HG02642 (cell line): ENCODE measurements around the gene KDM4D.
"Not testable (repeated sequence)": the region's sequence is repeated elsewhere in the genome, so short reads cannot be mapped to it uniquely, and the experiment has no call there.

Experiments
- ATAC-seq: cut with Tn5 transposase; IDR thresholded peaks from one replicate; pipeline ENCODE4 v1.9.1; 2021; ENCODE audit warnings: mild to moderate bottlenecking; ENCODE audit not compliant: unreplicated experiment, poor library complexity

Gene KDM4D

GRCh38 chr11:94973099-94973968, at the start of gene KDM4D, which contains the start of gene CWC15:
Gene KDM4D, plus strand, starts transcription at chr11:94973709. Its CDS starts 23,664 bp downstream, at chr11:94997373.
Gene CWC15, minus strand, starts transcription at chr11:94973556. Its CDS starts 1,371 bp downstream, at chr11:94972185.
- peak; percentile 100 for ATAC-seq

DNA sequence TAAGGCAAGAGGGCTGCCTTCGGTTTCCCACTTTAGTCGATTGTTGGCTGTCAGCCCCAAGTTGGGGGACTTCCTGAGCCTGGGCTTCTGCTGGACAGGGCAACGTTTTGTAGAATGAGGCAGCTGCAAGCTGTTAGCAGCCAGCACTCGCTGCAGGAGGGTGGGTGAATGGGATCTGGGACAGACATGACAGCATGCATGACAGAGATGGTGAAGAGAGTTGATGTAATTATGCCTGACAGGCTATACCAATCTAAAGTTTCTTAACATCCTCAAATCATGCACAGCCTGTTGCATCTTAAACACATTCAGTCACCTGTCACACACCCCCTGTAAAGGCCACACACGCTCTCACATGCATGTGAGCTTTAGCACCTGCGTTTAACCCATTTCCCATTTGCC, 49.3 kb upstream of the KDM4D start:
- ATAC-seq, result no peak

GRCh38 chr11:94924612-94925011, 48.9 kb upstream of the KDM4D start:
- no peak for ATAC-seq

DNA sequence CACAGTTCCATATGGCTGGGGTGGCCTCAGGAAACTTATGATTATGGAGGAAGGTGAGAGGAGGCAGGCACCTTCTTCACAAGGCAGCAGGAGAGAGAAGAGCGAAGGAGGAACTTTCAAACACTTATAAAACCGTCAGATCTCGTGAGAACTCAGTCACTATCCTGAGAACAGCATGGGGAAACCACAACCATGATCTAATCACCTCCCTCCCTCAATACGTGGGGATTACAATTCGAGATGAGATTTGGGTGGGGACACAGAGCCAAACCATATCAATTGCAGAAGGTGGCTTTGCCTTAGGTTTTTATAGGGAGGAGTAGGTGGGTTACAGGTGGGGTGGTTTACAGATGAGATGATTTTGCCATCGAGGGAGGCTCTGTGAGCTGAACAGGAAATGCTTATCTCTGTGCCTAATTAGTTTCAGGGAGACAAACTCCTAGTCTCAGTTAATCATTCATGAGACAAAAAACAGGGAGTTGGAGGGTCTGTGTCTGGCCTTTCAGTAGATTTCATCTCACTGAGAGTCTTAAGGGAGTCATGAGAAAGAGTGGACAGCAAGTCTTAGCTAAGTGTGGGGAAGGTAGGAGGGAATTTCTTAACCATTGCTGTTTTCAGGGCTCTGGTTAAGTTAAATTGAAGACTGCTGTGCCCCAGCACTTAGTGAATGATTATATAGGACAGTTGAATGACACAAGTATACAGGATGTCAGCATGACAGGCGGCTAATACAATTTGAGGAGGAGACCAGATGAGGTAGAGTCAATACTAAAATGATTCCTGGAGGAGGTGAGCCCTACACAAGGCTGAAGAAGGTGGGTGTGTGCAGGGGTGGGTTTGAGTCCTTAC, 47.9 kb upstream of the KDM4D start:
- ATAC-seq, result peak; percentile 78

GRCh38 chr11:94926271-94926625, 47.3 kb upstream of the KDM4D start:
- ATAC-seq, result no peak

DNA sequence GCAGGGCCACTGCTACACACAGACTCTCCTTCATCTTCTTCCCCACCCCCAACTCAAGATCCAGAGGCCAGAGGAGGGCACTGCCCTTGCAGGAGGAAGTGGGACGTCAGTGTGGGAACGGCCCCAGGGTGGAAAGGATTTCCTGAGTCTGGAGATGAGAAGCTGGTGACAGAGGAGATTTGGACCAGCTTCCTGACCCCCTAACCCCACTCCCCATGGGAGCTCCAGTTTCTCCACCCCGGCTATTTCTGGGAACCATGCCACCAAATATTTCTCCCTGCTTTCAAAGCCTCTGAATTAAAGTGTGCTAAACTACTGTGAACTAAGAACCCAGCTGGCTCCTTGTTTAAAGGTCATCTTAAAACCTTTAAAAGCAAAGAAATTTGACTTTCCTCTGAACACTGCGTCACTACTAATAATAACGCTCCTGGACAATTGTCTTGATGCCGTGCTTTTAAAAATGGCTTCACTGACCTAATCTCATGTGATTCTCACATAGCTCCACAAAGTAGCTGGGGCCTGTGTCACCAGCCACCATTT, 46.7 kb upstream of the KDM4D start:
- ATAC-seq, result no peak

- no peak for ATAC-seq
These were observed 45.2 kb upstream of the KDM4D start for GRCh38 chr11:94928117-94928990.

DNA sequence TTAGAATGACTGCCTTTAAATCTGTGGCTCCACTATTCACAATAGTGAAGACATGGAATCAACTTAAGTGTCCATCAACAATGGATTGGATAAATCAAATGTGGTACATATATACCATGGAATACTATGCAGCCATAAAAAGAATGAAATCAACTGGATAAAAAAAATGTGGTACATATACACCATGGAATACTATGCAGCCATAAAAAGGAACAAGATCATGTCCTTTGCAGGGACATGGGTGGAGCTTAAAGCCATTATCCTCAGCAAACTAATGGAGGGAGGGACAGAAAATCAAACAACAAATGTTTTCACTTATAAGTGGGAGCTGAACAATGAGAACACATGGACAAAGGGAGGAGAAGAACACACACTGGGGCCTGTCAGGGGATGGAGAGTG, 41.4 kb upstream of the KDM4D start:
- not testable (repeated sequence) for ATAC-seq

- ATAC-seq, result no peak
These were observed 41.0 kb upstream of the KDM4D start for GRCh38 chr11:94932503-94932902.

DNA sequence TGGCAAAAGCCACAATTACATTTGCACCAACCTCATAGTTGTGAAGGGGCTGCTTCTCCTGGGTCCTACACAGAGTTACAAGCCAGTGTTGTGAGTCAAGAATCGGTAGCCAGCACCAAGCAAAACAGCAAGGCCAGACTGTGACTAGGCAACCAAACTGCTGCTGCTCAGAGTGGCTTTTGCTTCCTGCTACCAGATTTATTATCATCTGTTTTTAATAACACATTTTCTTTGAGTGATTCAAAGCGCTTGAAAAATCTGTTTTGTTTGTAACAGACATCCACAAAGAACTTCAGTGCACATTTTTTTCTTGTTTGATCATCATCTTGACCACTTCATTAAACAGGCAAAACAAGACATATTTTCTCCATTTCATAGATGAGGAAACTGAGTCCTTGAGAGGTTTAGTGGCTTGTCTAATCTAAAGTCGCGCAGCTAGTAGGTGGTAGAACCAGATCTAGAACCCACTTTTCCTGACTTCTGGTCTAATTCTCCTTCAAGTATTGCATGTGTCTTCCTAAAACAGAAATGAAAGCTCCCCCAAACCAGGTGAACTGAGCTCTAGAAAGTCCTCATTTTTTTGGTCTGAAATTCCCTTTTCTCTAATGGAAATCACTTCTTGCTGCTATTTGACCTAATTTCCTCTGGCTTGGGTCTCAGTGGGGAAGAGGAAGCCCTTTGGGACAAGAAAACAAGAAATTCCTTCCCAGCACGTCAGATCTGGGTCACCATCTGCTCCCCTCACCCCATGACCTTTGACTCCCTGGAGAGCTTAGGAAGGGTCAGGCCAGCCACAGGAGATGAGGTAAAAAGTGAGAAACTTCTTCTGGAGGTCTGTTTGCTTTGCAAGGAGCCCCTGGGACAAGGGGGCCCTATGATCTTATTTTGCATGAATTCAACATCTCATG, 40.0 kb upstream of the KDM4D start:
- ATAC-seq, result no peak

GRCh38 chr11:94934362-94934761, 39.1 kb upstream of the KDM4D start:
- no peak for ATAC-seq

- no peak for ATAC-seq
These were observed 38.7 kb upstream of the KDM4D start for GRCh38 chr11:94934846-94935245.

DNA sequence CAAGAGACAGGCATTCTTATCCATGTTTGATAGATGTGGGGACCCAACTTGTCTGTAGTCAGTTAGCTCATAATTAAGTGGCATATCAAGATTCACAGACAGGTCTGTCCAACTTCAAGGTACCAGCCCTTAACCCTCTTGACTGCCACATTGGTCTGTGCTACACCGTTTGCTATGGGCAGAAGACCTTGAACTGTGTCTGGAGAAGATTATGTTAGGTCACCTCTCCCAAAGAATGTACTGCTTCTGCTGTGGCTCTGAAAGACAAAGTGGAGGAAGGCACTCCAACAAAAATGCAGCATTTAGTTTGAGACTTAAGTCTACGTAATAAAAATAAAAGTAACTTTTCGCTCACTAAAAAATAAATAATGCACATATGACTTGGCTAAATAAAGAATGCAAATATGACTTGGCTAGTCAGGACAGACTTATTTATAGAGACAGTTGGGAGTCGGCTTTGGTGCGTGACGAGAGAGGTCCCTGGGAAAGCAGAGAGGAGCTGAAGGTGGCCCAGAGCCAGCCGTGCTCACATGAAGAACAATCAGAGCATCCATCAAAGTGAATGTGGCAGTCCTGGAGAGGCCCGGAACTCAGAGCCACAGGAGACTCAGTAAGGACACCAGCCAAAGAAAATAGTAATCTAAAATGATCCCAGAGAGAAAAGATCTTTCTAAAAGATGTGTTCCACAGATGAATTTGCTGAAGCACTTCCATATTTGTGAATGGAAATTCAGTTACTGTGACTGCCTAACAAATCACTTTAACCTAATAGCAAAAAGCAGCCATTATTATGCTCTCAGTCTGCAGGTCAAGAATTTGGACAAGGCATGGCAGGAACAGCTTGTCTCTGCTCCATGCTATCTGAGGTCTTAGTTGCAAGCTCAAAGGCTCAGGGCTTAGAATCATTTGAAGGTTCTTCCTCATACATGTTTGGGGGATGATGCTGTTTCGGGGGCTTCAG, 35.1 kb upstream of the KDM4D start:
- no peak for ATAC-seq

DNA sequence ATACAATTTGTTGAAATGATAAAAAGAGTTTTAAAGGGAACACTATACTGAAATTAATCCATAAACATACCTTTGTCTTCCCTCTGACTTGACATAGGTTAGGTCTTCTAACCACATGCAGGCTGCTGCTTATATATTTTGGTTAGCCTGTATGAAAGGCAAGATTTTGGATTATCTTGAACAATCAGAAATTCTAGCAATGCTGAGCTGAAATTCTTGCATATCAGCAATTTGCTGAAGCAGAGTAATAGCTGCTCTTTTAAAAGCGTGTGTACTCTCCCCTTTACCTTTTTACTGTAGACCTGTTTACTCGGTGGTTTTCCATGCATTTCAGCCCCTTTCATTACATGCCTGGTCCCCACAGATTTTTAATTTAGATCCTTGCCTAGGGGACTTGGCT, 34.2 kb upstream of the KDM4D start:
- no peak for ATAC-seq

DNA sequence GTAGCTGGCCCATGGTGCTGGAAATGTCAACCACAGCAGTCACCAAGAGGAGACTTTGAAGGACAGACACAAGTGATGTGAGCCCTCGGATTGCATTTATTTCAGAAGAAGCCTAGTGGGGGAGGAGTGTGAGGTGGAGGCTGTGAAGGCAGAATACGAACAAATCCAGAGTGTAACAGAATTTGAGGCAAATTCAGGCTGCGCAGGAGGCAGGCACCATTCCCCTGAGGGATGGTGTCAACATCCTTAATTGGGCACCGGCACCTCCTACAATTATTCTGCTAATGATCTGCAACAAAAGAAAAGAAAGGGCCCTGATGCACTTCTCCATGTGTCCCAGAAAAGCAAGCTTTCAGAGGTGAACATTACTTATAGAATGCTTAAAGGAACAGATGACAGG, 32.4 kb upstream of the KDM4D start:
- no peak for ATAC-seq

- ATAC-seq, result peak; percentile 53
These were observed 26.7 kb upstream of the KDM4D start for GRCh38 chr11:94946812-94947211.

- no peak for ATAC-seq
These were observed 25.4 kb upstream of the KDM4D start for GRCh38 chr11:94948070-94948617.

GRCh38 chr11:94954753-94955152, 18.8 kb upstream of the KDM4D start:
- no peak for ATAC-seq
